ENCODE measurements around the gene PRKACG. TPM values are rescaled to one million over a fixed set of nuclear protein-coding genes. Genes with fewer than 3 reads are reported as not detected.

PRKACG gene
- total RNA-seq, 4 donors from 2014 or later: not detected

- no peak for TF ChIP-seq CTCF (IDR thresholded peaks at IDR 0.05; ENCODE audit: low read depth)
Measured at GRCh38 chr9:68998385-68998784, 15.5 kb downstream of the PRKACG start.

DNA sequence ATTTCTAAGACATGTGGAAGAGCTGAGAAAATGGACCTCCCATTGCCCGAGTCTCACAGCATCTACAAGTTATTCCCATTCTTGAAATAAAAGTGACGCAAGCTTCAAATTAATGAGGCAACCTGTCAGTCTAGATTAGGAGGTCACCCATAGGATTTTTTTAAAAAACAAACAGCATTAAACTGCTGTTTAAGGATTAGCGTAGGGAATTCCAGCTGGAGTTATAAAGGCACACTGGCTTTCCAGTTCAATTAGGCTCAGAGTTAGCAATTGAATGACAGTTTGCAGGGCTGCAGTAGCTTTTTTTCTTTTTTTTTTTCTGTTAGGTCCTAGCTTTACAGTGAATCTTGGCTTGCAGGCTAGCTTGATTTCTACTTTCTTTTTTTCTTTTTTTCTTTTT is 16.2 kb downstream of the PRKACG start:
- TF ChIP-seq CTCF (IDR thresholded peaks at IDR 0.05; ENCODE audit: low read depth): no peak

- TF ChIP-seq CTCF (IDR thresholded peaks at IDR 0.05; ENCODE audit: low read depth): no peak
Measured at GRCh38 chr9:68996462-68996861, 17.5 kb downstream of the PRKACG start.

DNA sequence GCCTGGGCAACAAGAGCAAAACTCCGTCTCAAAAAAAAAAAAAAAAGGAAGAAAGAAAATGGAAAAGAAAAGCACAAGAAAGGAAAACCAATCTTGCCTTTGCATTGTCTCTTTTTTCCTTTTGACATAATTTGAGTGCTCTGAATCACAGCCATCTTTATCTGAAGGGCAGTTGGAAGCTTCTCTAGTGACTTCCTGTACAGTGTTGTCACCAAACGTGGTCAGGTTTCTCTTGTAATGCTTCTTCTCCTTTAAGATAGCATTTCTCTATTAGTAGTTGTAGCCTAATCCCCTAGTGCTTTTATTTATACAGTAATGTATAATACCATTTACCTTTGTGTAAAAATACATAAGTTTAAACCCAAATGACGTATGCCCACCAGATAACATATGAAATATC is 18.1 kb downstream of the PRKACG start:
- no peak for TF ChIP-seq CTCF (IDR thresholded peaks at IDR 0.05; ENCODE audit: low read depth)

GRCh38 chr9:68991457-68991856 is 22.5 kb downstream of the PRKACG start:
- TF ChIP-seq CTCF (IDR thresholded peaks at IDR 0.05; ENCODE audit: low read depth): no peak

DNA sequence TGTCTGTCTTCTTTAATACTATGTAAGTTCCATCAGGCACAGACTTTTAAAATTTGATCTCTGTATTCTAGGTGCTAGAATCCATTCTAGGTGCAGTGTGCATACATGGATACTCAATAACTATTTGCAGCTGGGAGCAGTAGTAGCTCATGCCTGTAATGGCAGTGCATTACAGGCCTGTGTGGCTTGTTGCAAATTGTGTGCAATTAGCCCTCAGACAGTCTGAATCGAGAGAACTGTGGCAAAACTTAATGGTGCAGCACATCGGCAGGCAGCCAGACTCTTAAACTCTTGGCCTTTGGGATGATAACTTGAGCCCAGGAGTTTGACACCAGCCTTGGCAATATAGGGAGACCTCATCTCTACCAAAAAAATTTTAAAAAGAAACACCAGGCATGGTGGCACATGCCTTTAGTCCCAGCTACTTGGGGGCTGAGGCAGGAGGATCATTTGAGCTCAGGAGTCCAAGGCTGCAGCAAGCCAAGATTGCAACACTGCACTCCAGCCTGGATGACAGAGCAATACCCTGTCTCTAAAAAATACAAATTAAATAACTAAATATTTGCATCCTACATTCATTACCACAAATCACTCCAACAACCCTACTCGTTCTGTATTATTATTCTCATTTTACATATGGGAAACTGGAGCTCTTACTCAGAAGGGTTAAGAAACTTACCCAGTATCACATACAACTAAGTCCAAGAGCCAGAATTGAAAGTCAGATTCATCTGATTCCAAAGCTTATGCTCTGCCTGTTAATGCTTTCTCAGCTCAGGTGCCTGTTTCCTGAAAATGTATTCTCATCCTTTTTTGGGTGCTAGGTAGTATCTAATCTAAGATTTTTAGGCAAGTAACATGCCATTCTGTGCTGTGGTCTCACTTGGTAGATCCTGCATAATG is 30.1 kb downstream of the PRKACG start:
- TF ChIP-seq CTCF (IDR thresholded peaks at IDR 0.05; ENCODE audit: low read depth): no peak

- TF ChIP-seq CTCF (IDR thresholded peaks at IDR 0.05; ENCODE audit: low read depth): no peak
Measured at GRCh38 chr9:68983008-68983411, 30.9 kb downstream of the PRKACG start.
